Skeletal muscle tissue (tissue), 4 donors: ENCODE data around the gene PABPN1L. TPM values are rescaled to one million over a fixed set of nuclear protein-coding genes. Genes with fewer than 3 reads are reported as not detected.

ENCODE experiments used
- H3K27ac ChIP-seq: one replicate; pipeline ENCODE4 v1.7.0; 2013; ENCODE audit warnings: mild to moderate bottlenecking, low read depth, low read length, inconsistent platforms
- H3K27me3 ChIP-seq, 3 donors: one replicate each; pipeline ENCODE4 v1.7.0; 2013; ENCODE audit warnings: low read length in 3 of 3; ENCODE audit not compliant: control insufficient read depth in 3 of 3, insufficient read depth in 3 of 3
- H3K36me3 ChIP-seq, 3 donors: one replicate each; pipeline ENCODE4 v1.7.0; 2013; ENCODE audit warnings: low read length in 3 of 3; ENCODE audit not compliant: control insufficient read depth in 3 of 3, insufficient read depth in 3 of 3
- H3K4me1 ChIP-seq, 3 donors: one replicate each; pipeline ENCODE4 v1.7.0; 2013; ENCODE audit warnings: low read length in 3 of 3, mild to moderate bottlenecking in 3 of 3; ENCODE audit not compliant: control insufficient read depth in 3 of 3, insufficient read depth in 3 of 3
- H3K4me3 ChIP-seq, 3 donors: one replicate each; pipeline ENCODE4 v1.7.0; 2013; ENCODE audit warnings: low read length in 3 of 3
- H3K9ac ChIP-seq, 3 donors: one replicate each; pipeline ENCODE4 v1.7.0; 2013; ENCODE audit warnings: low read length in 3 of 3, mild to moderate bottlenecking in 3 of 3, moderate library complexity in 2 of 3, low read depth in 1 of 3
- H3K9me3 ChIP-seq, 3 donors: one replicate each; pipeline ENCODE4 v1.7.0; 2013; ENCODE audit warnings: low read length in 3 of 3; ENCODE audit not compliant: control insufficient read depth in 3 of 3
- total RNA-seq: library from RNA; depleted of rRNA; stranded (reverse); fragments of >200 nt; gene quantifications from one replicate; pipeline ENCODE4 v1.2.3, GENCODE V29; 2014
- donor health status: Osteomylitis.

PABPN1L gene
- total RNA-seq, 1 donor from 2014 or later, result not detected

- Histone ChIP-seq H3K9ac (no peak overlapping the region), H3K36me3 (peaks cover 33 to 38% (median 33%) of the 10 kb centered on the region in 3 donors), H3K9me3 (no peaks in the 10 kb centered on the region), H3K4me1 (peaks cover 0 to 3% (median under 1%) of the 10 kb centered on the region in 3 donors), H3K4me3 (no peak overlapping the region), H3K27ac (no peak overlapping the region), H3K27me3 (peaks cover 0 to 4% (median 3%) of the 10 kb centered on the region in 3 donors)
Observed at GRCh38 chr16:88864099-88864498, 2.4 kb downstream of the PABPN1L start.

GRCh38 chr16:88863426-88863825, 3.0 kb downstream of the PABPN1L start:
- H3K4me3 ChIP-seq, result no peak overlapping the region
- H3K4me1 ChIP-seq, result peaks cover 2 to 10% (median 7%) of the 10 kb centered on the region in 3 donors
- no peak overlapping the region for H3K27ac ChIP-seq
- peaks cover 36 to 45% (median 37%) of the 10 kb centered on the region in 3 donors for H3K36me3 ChIP-seq
- H3K27me3 ChIP-seq, result peaks cover 0 to 4% (median 0%) of the 10 kb centered on the region in 3 donors
- no peak overlapping the region for H3K9ac ChIP-seq
- no peaks in the 10 kb centered on the region for H3K9me3 ChIP-seq

- Histone ChIP-seq H3K9ac (no peak overlapping the region), H3K4me1 (peaks cover 7 to 15% (median 11%) of the 10 kb centered on the region in 3 donors), H3K4me3 (no peak overlapping the region), H3K9me3 (no peaks in the 10 kb centered on the region), H3K36me3 (peaks cover 36 to 47% (median 37%) of the 10 kb centered on the region in 3 donors), H3K27ac (no peak overlapping the region), H3K27me3 (peaks cover 0 to 4% (median 0%) of the 10 kb centered on the region in 3 donors)
Observed at GRCh38 chr16:88862968-88863367, 3.5 kb downstream of the PABPN1L start.

- Histone ChIP-seq H3K36me3 (peaks cover 36 to 47% (median 37%) of the 10 kb centered on the region in 3 donors), H3K4me1 (peaks cover 10 to 23% (median 14%) of the 10 kb centered on the region in 3 donors), H3K4me3 (no peak overlapping the region), H3K9me3 (no peaks in the 10 kb centered on the region), H3K27ac (no peak overlapping the region), H3K9ac (no peak overlapping the region), H3K27me3 (peaks cover 0 to 4% (median 0%) of the 10 kb centered on the region in 3 donors)
Observed at GRCh38 chr16:88861359-88861758, 5.1 kb downstream of the PABPN1L start.

GRCh38 chr16:88859381-88860091, 6.9 kb downstream of the PABPN1L start:
- no peak overlapping the region for H3K9ac ChIP-seq
- H3K4me3 ChIP-seq, result no peak overlapping the region
- peaks cover 37 to 47% (median 39%) of the 10 kb centered on the region in 3 donors for H3K36me3 ChIP-seq
- H3K4me1 ChIP-seq, result peaks cover 17 to 34% (median 22%) of the 10 kb centered on the region in 3 donors
- no peak overlapping the region for H3K27ac ChIP-seq
- no peaks in the 10 kb centered on the region for H3K27me3 ChIP-seq
- H3K9me3 ChIP-seq, result no peaks in the 10 kb centered on the region

- Histone ChIP-seq H3K9ac (peak overlapping the region; percentile 78 to 97 (median 90)), H3K36me3 (peaks cover 36 to 45% (median 38%) of the 10 kb centered on the region in 3 donors), H3K27me3 (no peaks in the 10 kb centered on the region), H3K27ac (peak overlapping the region; percentile 75), H3K9me3 (no peaks in the 10 kb centered on the region), H3K4me3 (peak overlapping the region; percentile 72 to 97 (median 79)), H3K4me1 (peaks cover 17 to 47% (median 24%) of the 10 kb centered on the region in 3 donors)
Observed at GRCh38 chr16:88857728-88858339, 8.6 kb downstream of the PABPN1L start.

GRCh38 chr16:88856828-88857727, 9.4 kb downstream of the PABPN1L start, which contains the start of the genes GALNS and TRAPPC2L:
GALNS (minus strand) TSS chr16:88856947; CDS start chr16:88856877, 70 bp downstream.
TRAPPC2L (plus strand) TSS chr16:88857127; CDS start chr16:88857151, 24 bp downstream.
- Histone ChIP-seq H3K9me3 (no peaks in the 10 kb centered on the region), H3K4me3 (peak within 1 kb of the TSS; percentile 72 to 97 (median 79)), H3K36me3 (peaks cover 29 to 38% (median 33%) of the 10 kb centered on the region in 3 donors), H3K27ac (peak within 1 kb of the TSS; percentile 75), H3K27me3 (no peaks in the 10 kb centered on the region), H3K9ac (peak within 1 kb of the TSS; percentile 78 to 97 (median 90)), H3K4me1 (peaks cover 17 to 47% (median 24%) of the 10 kb centered on the region in 3 donors)

- Histone ChIP-seq H3K27me3 (no peaks in the 10 kb centered on the region), H3K9me3 (no peaks in the 10 kb centered on the region), H3K4me3 (peak overlapping the region; percentile 56 to 79 (median 69)), H3K9ac (peak overlapping the region in 2 of 3 donors; percentile 14 to 66), H3K4me1 (peaks cover 17 to 47% (median 24%) of the 10 kb centered on the region in 3 donors), H3K36me3 (peaks cover 26 to 31% (median 27%) of the 10 kb centered on the region in 3 donors), H3K27ac (no peak overlapping the region)
Observed at GRCh38 chr16:88856122-88856827, 10.2 kb downstream of the PABPN1L start.

GRCh38 chr16:88855736-88856121, 10.7 kb downstream of the PABPN1L start:
- H3K27ac ChIP-seq, result no peak overlapping the region
- peak overlapping the region; percentile 56 to 69 (median 64) for H3K4me3 ChIP-seq
- peaks cover 17 to 47% (median 24%) of the 10 kb centered on the region in 3 donors for H3K4me1 ChIP-seq

More at GRCh38 chr16:88855736-88856121, 10.7 kb downstream of the PABPN1L start:
- peak overlapping the region in 2 of 3 donors; percentile 14 to 60 for H3K9ac ChIP-seq
- no peaks in the 10 kb centered on the region for H3K27me3 ChIP-seq
- H3K36me3 ChIP-seq, result peaks cover 21 to 25% (median 22%) of the 10 kb centered on the region in 3 donors
- no peaks in the 10 kb centered on the region for H3K9me3 ChIP-seq
